ENCODE data around the gene GATM.
"Not testable (repeated sequence)": the region's sequence is repeated elsewhere in the genome, so short reads cannot be mapped to it uniquely, and the experiment has no call there.

GATM gene

GRCh38 chr15:45387380-45388007, 9.2 kb upstream of the GATM start:
- no peak for DNase-seq

GRCh38 chr15:45386974-45387373, 8.6 kb upstream of the GATM start:
- DNase-seq, result no peak

GRCh38 chr15:45386420-45386819, 8.1 kb upstream of the GATM start:
- no peak for DNase-seq

GRCh38 chr15:45385590-45385989, 7.2 kb upstream of the GATM start:
- no peak for DNase-seq

- DNase-seq, result no peak
Observed at GRCh38 chr15:45384700-45385099, 6.4 kb upstream of the GATM start.

GRCh38 chr15:45378913-45379262, 544 bp upstream of the GATM start:
- no peak for DNase-seq

- no peak for DNase-seq
Observed at GRCh38 chr15:45377609-45378148, 665 bp downstream of the GATM start.

- no peak for DNase-seq
Observed at GRCh38 chr15:45376967-45377608, 1.3 kb downstream of the GATM start.

GRCh38 chr15:45376300-45376928, 1.9 kb downstream of the GATM start:
- no peak for DNase-seq

GRCh38 chr15:45375836-45376235, 2.5 kb downstream of the GATM start:
- DNase-seq, result no peak

- DNase-seq, result no peak
Observed at GRCh38 chr15:45373976-45374375, 4.4 kb downstream of the GATM start.

- no peak for DNase-seq
Observed at GRCh38 chr15:45372041-45372995, 6.0 kb downstream of the GATM start.

GRCh38 chr15:45371546-45371945, 6.8 kb downstream of the GATM start:
- no peak for DNase-seq

- DNase-seq, result not testable (repeated sequence)
Observed at GRCh38 chr15:45370042-45370441, 8.3 kb downstream of the GATM start.

GRCh38 chr15:45367222-45367621, 11.1 kb downstream of the GATM start:
- not testable (repeated sequence) for DNase-seq

GRCh38 chr15:45364271-45364670, 14.1 kb downstream of the GATM start:
- DNase-seq, result no peak

GRCh38 chr15:45363801-45364200, 14.5 kb downstream of the GATM start:
- DNase-seq, result no peak

- DNase-seq, result no peak
Observed at GRCh38 chr15:45363334-45363733, 15.0 kb downstream of the GATM start.

GRCh38 chr15:45362419-45362818, 15.9 kb downstream of the GATM start:
- no peak for DNase-seq

- no peak for DNase-seq
Observed at GRCh38 chr15:45361878-45362277, 16.5 kb downstream of the GATM start.

- no peak for DNase-seq
Observed at GRCh38 chr15:45355860-45356259, 22.5 kb downstream of the GATM start.

- DNase-seq, result no peak
Observed at GRCh38 chr15:45354711-45355110, 23.6 kb downstream of the GATM start.

- no peak for DNase-seq
Observed at GRCh38 chr15:45351227-45351626, 27.1 kb downstream of the GATM start.
